Fibroblast of lung (primary cell): Measurements from ENCODE around the gene MLYCD. TPM values are rescaled to one million over a fixed set of nuclear protein-coding genes. Genes with fewer than 3 reads are reported as not detected.

Experiments used
- DNase-seq, 2 donors: peaks; one replicate each; pipeline versions ENCODE4 v3.0.0 to v3.0.0-alpha.2; 2010; ENCODE audit warnings: low read depth in 2 of 2
- H2AFZ ChIP-seq: 2 replicates; pipeline ENCODE4 v1.5.1; 2012; ENCODE audit warnings: low read length, control low read depth, inconsistent platforms
- H3K27ac ChIP-seq: 2 replicates; pipeline ENCODE4 v1.5.1; 2011; ENCODE audit warnings: low read length, control low read depth; ENCODE audit not compliant: insufficient read depth
- H3K27me3 ChIP-seq: 2 replicates; pipeline ENCODE4 v1.5.1; 2011; ENCODE audit warnings: mild to moderate bottlenecking, low read length; ENCODE audit not compliant: control insufficient read depth, insufficient read depth
- H3K36me3 ChIP-seq: 2 replicates; pipeline ENCODE4 v1.5.1; 2011; ENCODE audit warnings: low read length; ENCODE audit not compliant: control insufficient read depth, insufficient read depth
- H3K4me1 ChIP-seq: 2 replicates; pipeline ENCODE4 v1.5.1; 2011; ENCODE audit warnings: low read length; ENCODE audit not compliant: control insufficient read depth, insufficient read depth; ENCODE audit errors: extremely low read depth
- H3K4me2 ChIP-seq: 2 replicates; pipeline ENCODE4 v1.5.1; 2011; ENCODE audit warnings: low read length, control low read depth; ENCODE audit not compliant: insufficient read depth; ENCODE audit errors: extremely low read depth
- H3K4me3 ChIP-seq, 4 experiments: fragments of 200-600 bp in 1 of 4; sonication (generic) in 1 of 4; replicated peaks in 1 of 4; 2 replicates each; pipeline ENCODE4 v1.5.1; 2011 to 2016; ENCODE audit warnings: low read length in 4 of 4, low read depth in 3 of 4, mild to moderate bottlenecking in 3 of 4, control low read depth in 2 of 4, inconsistent platforms in 1 of 4, mixed read lengths in 1 of 4; ENCODE audit not compliant: insufficient read depth in 1 of 4; ENCODE audit errors: control extremely low read depth in 1 of 4
- H3K79me2 ChIP-seq: 2 replicates; pipeline ENCODE4 v1.5.1; 2012; ENCODE audit warnings: mild to moderate bottlenecking, low read length, inconsistent platforms; ENCODE audit not compliant: control insufficient read depth, insufficient read depth
- H3K9ac ChIP-seq: 2 replicates; pipeline ENCODE4 v1.5.1; 2011; ENCODE audit warnings: mild to moderate bottlenecking, low read length, control low read depth; ENCODE audit not compliant: insufficient read depth
- H3K9me3 ChIP-seq: 2 replicates; pipeline ENCODE4 v1.5.1; 2012; ENCODE audit warnings: low read depth, low read length; ENCODE audit not compliant: control insufficient read depth, insufficient read depth
- H4K20me1 ChIP-seq: 2 replicates; pipeline ENCODE4 v1.5.1; 2011; ENCODE audit warnings: low read length; ENCODE audit not compliant: control insufficient read depth, insufficient read depth; ENCODE audit errors: extremely low read depth
- CTCF ChIP-seq, 2 donors: IDR thresholded peaks in 1 of 2; conservative IDR thresholded peaks in 1 of 2; 1 replicate in 1 of 2; 2 replicates in 1 of 2; pipeline ENCODE4 v1.5.1; 2011 to 2012; ENCODE audit warnings: low read length in 2 of 2, control low read depth in 1 of 2, inconsistent platforms in 1 of 2, low read depth in 1 of 2, mild to moderate bottlenecking in 1 of 2
- EZH2 ChIP-seq: IDR thresholded peaks from 2 replicates; pipeline ENCODE4 v1.5.1; 2012; ENCODE audit warnings: low read length, control low read depth, mild to moderate bottlenecking; ENCODE audit errors: missing control alignments
- polyA plus RNA-seq, 2 donors: library from polyadenylated mRNA; depleted of rRNA in 1 of 2; stranded (reverse) in 1 of 2; unstranded in 1 of 2; fragments of >200 nt; gene quantifications; 2 replicates each; pipeline ENCODE4 v1.2.1, GENCODE V29; 2011 to 2012; ENCODE audit warnings: missing spikeins in 1 of 2
- total RNA-seq: library from RNA; depleted of rRNA; stranded (reverse); fragments of >200 nt; gene quantifications from 2 replicates; pipeline ENCODE4 v1.2.1, GENCODE V29; 2014

The MLYCD gene
- total and polyA plus RNA-seq, 2 donors (not counting 1 experiment from before 2014, with no cell fraction given) = 1.0 to 3.8 TPM

DNA sequence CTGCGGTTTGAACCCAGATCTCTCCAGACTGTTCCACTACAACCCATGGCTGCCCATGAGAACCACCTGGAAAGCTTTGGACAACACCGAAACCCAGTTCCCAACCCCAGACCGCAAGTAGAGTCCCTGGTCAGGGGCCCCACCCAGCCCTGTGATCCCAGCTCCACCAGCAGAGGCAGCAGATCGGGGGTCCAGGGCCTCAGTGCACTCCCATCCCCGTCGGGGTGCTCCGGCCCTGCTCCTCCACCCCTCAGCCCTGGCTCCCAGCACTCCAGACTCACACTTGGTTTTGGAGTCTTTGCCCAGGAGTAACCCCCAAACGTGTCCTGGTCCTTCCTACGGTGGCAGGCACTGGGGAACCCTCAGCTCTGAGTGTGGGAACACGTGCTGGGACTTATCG lies 33.4 kb downstream of the MLYCD start:
- H3K4me2 ChIP-seq = no peak overlapping the region
- no peak overlapping the region for H2AFZ ChIP-seq
- no peak for DNase-seq

DNA sequence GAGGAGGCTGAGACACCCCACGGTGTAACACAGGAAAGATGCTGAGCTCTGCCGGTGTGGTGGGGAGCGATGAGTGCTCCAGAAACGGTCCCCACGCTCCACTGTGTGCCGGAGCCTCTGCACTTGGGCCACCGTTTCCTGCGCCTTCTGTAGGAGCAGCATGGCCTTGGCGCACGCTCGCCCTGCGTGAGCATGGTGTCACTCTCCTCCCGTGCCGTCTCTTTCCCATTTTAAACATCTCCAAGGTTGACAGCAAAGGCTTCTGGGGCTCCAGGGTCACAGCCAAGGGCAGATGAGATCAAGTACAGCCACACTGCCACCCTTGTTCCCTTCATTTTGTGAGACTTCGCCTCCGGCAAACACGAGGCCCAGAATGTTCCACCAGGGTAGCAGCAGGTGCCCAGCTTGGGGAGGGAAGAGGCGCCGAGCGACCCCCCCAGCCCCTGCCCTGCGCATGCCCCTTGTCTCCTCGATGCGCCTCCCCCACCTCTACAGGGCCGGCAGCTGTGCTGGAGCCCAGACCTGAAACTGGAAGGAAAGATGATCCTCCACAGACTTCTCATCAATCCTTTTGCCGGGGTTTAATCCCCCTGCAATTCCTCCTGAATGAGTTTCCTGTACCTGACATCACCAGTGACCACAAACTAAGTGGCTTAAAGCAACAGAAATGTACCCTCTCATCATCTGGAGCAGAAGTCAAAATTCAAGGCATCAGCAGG lies 34.2 kb downstream of the MLYCD start:
- peak in 1 of 2 donors; percentile 45 for DNase-seq
- Histone ChIP-seq H2AFZ (no peak overlapping the region), H3K4me2 (no peak overlapping the region), H3K9ac (no peak overlapping the region), H3K4me3 (no peak overlapping the region), H3K36me3 (no peaks in the 10 kb centered on the region), H3K79me2 (no peaks in the 10 kb centered on the region), H3K9me3 (no peaks in the 10 kb centered on the region), H3K4me1 (no peaks in the 10 kb centered on the region), H3K27ac (no peak overlapping the region), H3K27me3 (no peaks in the 10 kb centered on the region), H4K20me1 (no peaks in the 10 kb centered on the region)
- TF ChIP-seq CTCF (conservative IDR thresholded peaks at IDR 0.05 in 1 of 2, IDR thresholded peaks at IDR 0.05 in 1 of 2; ENCODE audit: low read depth in 1 of 2, low read length in 2 of 2) (no peak), EZH2 (no peak)

More for the DNA sequence above, 33.4 kb downstream of the MLYCD start:
- Histone ChIP-seq H3K36me3 (no peaks in the 10 kb centered on the region), H3K27me3 (no peaks in the 10 kb centered on the region), H3K9me3 (no peaks in the 10 kb centered on the region), H3K4me3 (no peak overlapping the region), H3K79me2 (no peaks in the 10 kb centered on the region), H4K20me1 (no peaks in the 10 kb centered on the region), H3K4me1 (no peaks in the 10 kb centered on the region), H3K9ac (no peak overlapping the region), H3K27ac (no peak overlapping the region)
- TF ChIP-seq CTCF (conservative IDR thresholded peaks at IDR 0.05 in 1 of 2, IDR thresholded peaks at IDR 0.05 in 1 of 2; ENCODE audit: low read depth in 1 of 2, low read length in 2 of 2) (no peak), EZH2 (no peak)

GRCh38 chr16:83933885-83934683 lies 35.2 kb downstream of the MLYCD start:
- H3K9ac ChIP-seq = no peak overlapping the region
- DNase-seq = peak in 1 of 2 donors; percentile 66
- TF ChIP-seq CTCF (conservative IDR thresholded peaks at IDR 0.05 in 1 of 2, IDR thresholded peaks at IDR 0.05 in 1 of 2; ENCODE audit: low read depth in 1 of 2, low read length in 2 of 2) = no peak
- TF ChIP-seq EZH2 = no peak
- no peak overlapping the region for H3K4me3 ChIP-seq
- H3K4me1 ChIP-seq = no peaks in the 10 kb centered on the region
- H4K20me1 ChIP-seq = no peaks in the 10 kb centered on the region
- no peak overlapping the region for H2AFZ ChIP-seq
- H3K4me2 ChIP-seq = no peak overlapping the region
- no peaks in the 10 kb centered on the region for H3K9me3 ChIP-seq
- H3K79me2 ChIP-seq = no peaks in the 10 kb centered on the region
- no peaks in the 10 kb centered on the region for H3K36me3 ChIP-seq
- no peak overlapping the region for H3K27ac ChIP-seq
- no peaks in the 10 kb centered on the region for H3K27me3 ChIP-seq
